LNCAP (cell line): Measurements from ENCODE around the gene IFITM2.

Source experiments
- CTCF ChIP-seq: fragments of 450-650 bp; IDR thresholded peaks from 2 replicates; pipeline ENCODE4 v1.5.1; 2017; ENCODE audit warnings: mild to moderate bottlenecking

The IFITM2 gene

GRCh38 chr11:306645-307371 lies 808 bp upstream of the IFITM2 start:
- TF ChIP-seq CTCF, result no peak

GRCh38 chr11:312092-312816 lies 4.6 kb downstream of the IFITM2 start:
- no peak for TF ChIP-seq CTCF

- no peak for TF ChIP-seq CTCF
Observed at GRCh38 chr11:313304-313786, 5.7 kb downstream of the IFITM2 start.

- no peak for TF ChIP-seq CTCF
Observed at GRCh38 chr11:313787-314553, 6.4 kb downstream of the IFITM2 start, which contains the start of gene IFITM1. Gene IFITM1 (plus strand): TSS chr11:314040. CDS start chr11:314171, 131 bp downstream.

GRCh38 chr11:315051-315481 lies 7.5 kb downstream of the IFITM2 start:
- no peak for TF ChIP-seq CTCF

- TF ChIP-seq CTCF, result no peak
Observed at GRCh38 chr11:315516-315994, 7.9 kb downstream of the IFITM2 start.

- no peak for TF ChIP-seq CTCF
Observed at GRCh38 chr11:316031-316701, 8.6 kb downstream of the IFITM2 start.
